Measurements from ENCODE around the gene SCUBE3. TPM values are rescaled to one million over a fixed set of nuclear protein-coding genes. Genes with fewer than 3 reads are reported as not detected.

Gene SCUBE3
- polyA plus RNA-seq, 1 donor from 2014 or later: 7.3 TPM

DNA sequence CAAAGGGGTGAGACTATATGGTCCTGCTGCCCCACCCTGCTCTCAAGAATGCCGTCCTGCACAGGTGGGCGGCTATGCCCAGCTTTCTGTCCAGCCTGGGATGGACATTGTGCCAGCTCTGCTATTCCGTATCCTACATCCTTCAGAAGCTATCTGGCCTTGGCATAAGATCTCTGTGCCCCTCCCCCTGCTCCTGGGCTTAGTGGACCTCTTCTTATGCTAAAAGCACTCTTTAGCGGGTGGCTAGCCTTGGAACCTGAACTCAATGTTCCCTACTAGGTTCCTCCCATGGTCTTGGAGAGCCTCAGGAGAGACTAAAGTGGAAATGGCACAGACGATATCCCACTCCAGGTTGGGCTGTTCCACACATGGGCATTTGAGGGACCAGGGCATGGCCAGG lies 22.5 kb downstream of the SCUBE3 start:
- no peak overlapping the region for H3K4me2 ChIP-seq (ENCODE audit: low read length)
- H3K9ac ChIP-seq (ENCODE audit: low read length): no peak overlapping the region

GRCh38 chr6:35237476-35237875 lies 23.7 kb downstream of the SCUBE3 start:
- no peaks in the 10 kb centered on the region for H4K20me1 ChIP-seq (ENCODE audit: insufficient read depth)

More for the DNA sequence above, 22.5 kb downstream of the SCUBE3 start:
- H3F3A ChIP-seq (ENCODE audit: insufficient read depth, low read length, poor library complexity, severe bottlenecking): no peaks in the 10 kb centered on the region
- H3K4me3 ChIP-seq (ENCODE audit: low read length): no peak overlapping the region
- H2AFZ ChIP-seq (ENCODE audit: low read depth, low read length): no peak overlapping the region
- H3K9me3 ChIP-seq (ENCODE audit: low read length): no peaks in the 10 kb centered on the region
- no peaks in the 10 kb centered on the region for H4K20me1 ChIP-seq (ENCODE audit: insufficient read depth)
- no peaks in the 10 kb centered on the region for H3K79me2 ChIP-seq (replicated peaks; ENCODE audit: insufficient read depth, low read length)
- H3K9me2 ChIP-seq (ENCODE audit: insufficient read depth, low read length): no peaks in the 10 kb centered on the region
- H3K36me3 ChIP-seq (ENCODE audit: insufficient read depth, low read length): no peaks in the 10 kb centered on the region
- TF ChIP-seq RAD21 (conservative IDR thresholded peaks at IDR 0.05): no peak
- no peak for TF ChIP-seq CTCF (IDR thresholded peaks at IDR 0.05; ENCODE audit: poor library complexity, severe bottlenecking)
- no peak for TF ChIP-seq MXI1 (conservative IDR thresholded peaks at IDR 0.05; ENCODE audit: poor library complexity, severe bottlenecking)
- TF ChIP-seq TAF1 (IDR thresholded peaks at IDR 0.05; ENCODE audit: low read depth): no peak
- no peak for TF ChIP-seq EZH2 (IDR thresholded peaks at IDR 0.05; ENCODE audit: borderline replicate concordance, insufficient read depth, low read length, poor library complexity, severe bottlenecking)
- TF ChIP-seq, protein P1, sequence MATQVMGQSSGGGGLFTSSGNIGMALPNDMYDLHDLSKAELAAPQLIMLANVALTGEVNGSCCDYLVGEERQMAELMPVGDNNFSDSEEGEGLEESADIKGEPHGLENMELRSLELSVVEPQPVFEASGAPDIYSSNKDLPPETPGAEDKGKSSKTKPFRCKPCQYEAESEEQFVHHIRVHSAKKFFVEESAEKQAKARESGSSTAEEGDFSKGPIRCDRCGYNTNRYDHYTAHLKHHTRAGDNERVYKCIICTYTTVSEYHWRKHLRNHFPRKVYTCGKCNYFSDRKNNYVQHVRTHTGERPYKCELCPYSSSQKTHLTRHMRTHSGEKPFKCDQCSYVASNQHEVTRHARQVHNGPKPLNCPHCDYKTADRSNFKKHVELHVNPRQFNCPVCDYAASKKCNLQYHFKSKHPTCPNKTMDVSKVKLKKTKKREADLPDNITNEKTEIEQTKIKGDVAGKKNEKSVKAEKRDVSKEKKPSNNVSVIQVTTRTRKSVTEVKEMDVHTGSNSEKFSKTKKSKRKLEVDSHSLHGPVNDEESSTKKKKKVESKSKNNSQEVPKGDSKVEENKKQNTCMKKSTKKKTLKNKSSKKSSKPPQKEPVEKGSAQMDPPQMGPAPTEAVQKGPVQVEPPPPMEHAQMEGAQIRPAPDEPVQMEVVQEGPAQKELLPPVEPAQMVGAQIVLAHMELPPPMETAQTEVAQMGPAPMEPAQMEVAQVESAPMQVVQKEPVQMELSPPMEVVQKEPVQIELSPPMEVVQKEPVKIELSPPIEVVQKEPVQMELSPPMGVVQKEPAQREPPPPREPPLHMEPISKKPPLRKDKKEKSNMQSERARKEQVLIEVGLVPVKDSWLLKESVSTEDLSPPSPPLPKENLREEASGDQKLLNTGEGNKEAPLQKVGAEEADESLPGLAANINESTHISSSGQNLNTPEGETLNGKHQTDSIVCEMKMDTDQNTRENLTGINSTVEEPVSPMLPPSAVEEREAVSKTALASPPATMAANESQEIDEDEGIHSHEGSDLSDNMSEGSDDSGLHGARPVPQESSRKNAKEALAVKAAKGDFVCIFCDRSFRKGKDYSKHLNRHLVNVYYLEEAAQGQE (IDR thresholded peaks at IDR 0.05; ENCODE audit: borderline replicate concordance): no peak
- no peak for TF ChIP-seq SMC3 (conservative IDR thresholded peaks at IDR 0.05; ENCODE audit: poor library complexity)
- TF ChIP-seq POLR2AphosphoS5 (IDR thresholded peaks at IDR 0.05): no peak
- no peak for TF ChIP-seq EP300 (conservative IDR thresholded peaks at IDR 0.05; ENCODE audit: poor library complexity, severe bottlenecking)
- H3K27ac ChIP-seq (ENCODE audit: low read length): no peak overlapping the region
- no peaks in the 10 kb centered on the region for H3K27me3 ChIP-seq (ENCODE audit: insufficient read depth, low read depth, low read length)

More at GRCh38 chr6:35237476-35237875, 23.7 kb downstream of the SCUBE3 start:
- H3K27ac ChIP-seq (ENCODE audit: low read length): no peak overlapping the region
- H3K36me3 ChIP-seq (ENCODE audit: insufficient read depth, low read length): no peaks in the 10 kb centered on the region
- no peaks in the 10 kb centered on the region for H3F3A ChIP-seq (ENCODE audit: insufficient read depth, low read length, poor library complexity, severe bottlenecking)
- TF ChIP-seq, protein P1 (IDR thresholded peaks at IDR 0.05; ENCODE audit: borderline replicate concordance): no peak
- TF ChIP-seq EP300 (conservative IDR thresholded peaks at IDR 0.05; ENCODE audit: poor library complexity, severe bottlenecking) (no peak), POLR2AphosphoS5 (IDR thresholded peaks at IDR 0.05) (no peak), MXI1 (conservative IDR thresholded peaks at IDR 0.05; ENCODE audit: poor library complexity, severe bottlenecking) (no peak), TAF1 (IDR thresholded peaks at IDR 0.05; ENCODE audit: low read depth) (no peak), RAD21 (conservative IDR thresholded peaks at IDR 0.05) (no peak), EZH2 (IDR thresholded peaks at IDR 0.05; ENCODE audit: borderline replicate concordance, insufficient read depth, low read length, poor library complexity, severe bottlenecking) (no peak), SMC3 (conservative IDR thresholded peaks at IDR 0.05; ENCODE audit: poor library complexity) (no peak), CTCF (IDR thresholded peaks at IDR 0.05; ENCODE audit: poor library complexity, severe bottlenecking) (no peak)
- H3K4me2 ChIP-seq (ENCODE audit: low read length): no peak overlapping the region
- no peak overlapping the region for H2AFZ ChIP-seq (ENCODE audit: low read depth, low read length)
- no peaks in the 10 kb centered on the region for H3K9me2 ChIP-seq (ENCODE audit: insufficient read depth, low read length)
- no peaks in the 10 kb centered on the region for H3K79me2 ChIP-seq (replicated peaks; ENCODE audit: insufficient read depth, low read length)
- H3K9me3 ChIP-seq (ENCODE audit: low read length): no peaks in the 10 kb centered on the region
- H3K9ac ChIP-seq (ENCODE audit: low read length): no peak overlapping the region
- H3K27me3 ChIP-seq (ENCODE audit: insufficient read depth, low read depth, low read length): no peaks in the 10 kb centered on the region
- no peak overlapping the region for H3K4me3 ChIP-seq (ENCODE audit: low read length)
